ENCODE measurements around the gene EXOSC2. TPM values are rescaled to one million over a fixed set of nuclear protein-coding genes. Genes with fewer than 3 reads are reported as not detected.
A peak's percentile ranks its signal among the peaks of the same experiment; 100 is the strongest.

EXOSC2 gene
- polyA plus RNA-seq = 23.2 TPM

GRCh38 chr9:130693426-130694191 lies at the start of gene EXOSC2:
Gene EXOSC2 (plus strand): TSS chr9:130693780. CDS start chr9:130693792, 12 bp downstream.
- no peaks in the 10 kb centered on the region for H3K36me3 Mint-ChIP-seq

GRCh38 chr9:130651221-130651620 lies 42.4 kb upstream of the EXOSC2 start:
- Mint-ChIP-seq H3K4me1 (no peaks in the 10 kb centered on the region), H3K27me3 (peaks cover 6% of the 10 kb centered on the region), H3K36me3 (peaks cover 3% of the 10 kb centered on the region)

More at GRCh38 chr9:130693426-130694191, at the start of gene EXOSC2:
- peaks cover 2% of the 10 kb centered on the region for H3K27me3 Mint-ChIP-seq
- H3K4me3 Mint-ChIP-seq = peak within 1 kb of the TSS; percentile 94 to 99 (median 96)
- peak within 1 kb of the TSS; percentile 73 to 91 (median 89) for H3K27ac Mint-ChIP-seq
- peaks cover 14 to 28% (median 15%) of the 10 kb centered on the region in 3 donors for H3K4me1 Mint-ChIP-seq
- H3K9me3 Mint-ChIP-seq = peaks cover 0 to 2% (median 0%) of the 10 kb centered on the region in 3 donors

GRCh38 chr9:130651752-130652151 lies 41.8 kb upstream of the EXOSC2 start:
- peaks cover 6% of the 10 kb centered on the region for H3K27me3 Mint-ChIP-seq
- H3K36me3 Mint-ChIP-seq = peaks cover 1% of the 10 kb centered on the region
- H3K4me1 Mint-ChIP-seq = no peaks in the 10 kb centered on the region
- H3K9me3 Mint-ChIP-seq = peaks cover 0 to 4% (median 0%) of the 10 kb centered on the region in 3 donors
- no peak overlapping the region for H3K27ac Mint-ChIP-seq
- no peak overlapping the region for H3K4me3 Mint-ChIP-seq

More at GRCh38 chr9:130651221-130651620, 42.4 kb upstream of the EXOSC2 start:
- Mint-ChIP-seq H3K9me3 (peaks cover 0 to 6% (median 3%) of the 10 kb centered on the region in 3 donors), H3K27ac (no peak overlapping the region), H3K4me3 (no peak overlapping the region)

GRCh38 chr9:130654879-130655278 lies 38.7 kb upstream of the EXOSC2 start:
- peaks cover 0 to 1% (median 0%) of the 10 kb centered on the region in 3 donors for H3K4me1 Mint-ChIP-seq
- no peak overlapping the region for H3K4me3 Mint-ChIP-seq
- H3K36me3 Mint-ChIP-seq = no peaks in the 10 kb centered on the region
- H3K27me3 Mint-ChIP-seq = peaks cover 21% of the 10 kb centered on the region
- H3K27ac Mint-ChIP-seq = no peak overlapping the region
- H3K9me3 Mint-ChIP-seq = peaks cover 0 to 3% (median 0%) of the 10 kb centered on the region in 3 donors

- H3K4me1 Mint-ChIP-seq = peaks cover 0 to 14% (median 5%) of the 10 kb centered on the region in 3 donors
- H3K4me3 Mint-ChIP-seq = peak overlapping the region in 1 of 4 donors; percentile 72
- peaks cover 0 to 4% (median 0%) of the 10 kb centered on the region in 3 donors for H3K9me3 Mint-ChIP-seq
- peaks cover 40% of the 10 kb centered on the region for H3K27me3 Mint-ChIP-seq
- H3K36me3 Mint-ChIP-seq = no peaks in the 10 kb centered on the region
- peak overlapping the region in 2 of 3 donors; percentile 40 to 52 for H3K27ac Mint-ChIP-seq
These were observed 34.5 kb upstream of the EXOSC2 start for GRCh38 chr9:130658893-130659698.

GRCh38 chr9:130659699-130660248 lies 33.8 kb upstream of the EXOSC2 start:
- H3K4me1 Mint-ChIP-seq = peaks cover 0 to 14% (median 5%) of the 10 kb centered on the region in 3 donors
- peak overlapping the region in 1 of 4 donors; percentile 55 for H3K4me3 Mint-ChIP-seq
- peaks cover 0 to 4% (median 0%) of the 10 kb centered on the region in 3 donors for H3K9me3 Mint-ChIP-seq
- no peak overlapping the region for H3K27ac Mint-ChIP-seq
- no peaks in the 10 kb centered on the region for H3K36me3 Mint-ChIP-seq
- peaks cover 44% of the 10 kb centered on the region for H3K27me3 Mint-ChIP-seq

- Mint-ChIP-seq H3K9me3 (peaks cover 0 to 4% (median 0%) of the 10 kb centered on the region in 3 donors), H3K27me3 (peaks cover 46% of the 10 kb centered on the region), H3K4me1 (peaks cover 2 to 14% (median 6%) of the 10 kb centered on the region in 3 donors), H3K27ac (peak overlapping the region in 1 of 3 donors; percentile 53), H3K4me3 (peak overlapping the region in 2 of 4 donors; percentile 70 to 81), H3K36me3 (no peaks in the 10 kb centered on the region)
These were observed 33.3 kb upstream of the EXOSC2 start for GRCh38 chr9:130660326-130660682.

- H3K27ac Mint-ChIP-seq = no peak overlapping the region
- no peaks in the 10 kb centered on the region for H3K36me3 Mint-ChIP-seq
- peaks cover 0 to 4% (median 0%) of the 10 kb centered on the region in 3 donors for H3K9me3 Mint-ChIP-seq
- H3K4me1 Mint-ChIP-seq = peaks cover 6 to 18% (median 9%) of the 10 kb centered on the region in 3 donors
- peak overlapping the region in 2 of 4 donors; percentile 3 to 22 for H3K4me3 Mint-ChIP-seq
- H3K27me3 Mint-ChIP-seq = peaks cover 47% of the 10 kb centered on the region
These were observed 32.7 kb upstream of the EXOSC2 start for GRCh38 chr9:130660683-130661450.

- Mint-ChIP-seq H3K27me3 (peaks cover 52% of the 10 kb centered on the region), H3K4me3 (peak overlapping the region in 3 of 4 donors; percentile 20 to 28 (median 22)), H3K36me3 (no peaks in the 10 kb centered on the region), H3K4me1 (peaks cover 6 to 20% (median 9%) of the 10 kb centered on the region in 3 donors), H3K27ac (peak overlapping the region in 1 of 3 donors; percentile 35), H3K9me3 (peaks cover 0 to 4% (median 0%) of the 10 kb centered on the region in 3 donors)
These were observed 32.0 kb upstream of the EXOSC2 start for GRCh38 chr9:130661451-130662098.

GRCh38 chr9:130662099-130662969 lies 31.2 kb upstream of the EXOSC2 start:
- peak overlapping the region in 1 of 3 donors; percentile 35 for H3K27ac Mint-ChIP-seq
- peaks cover 54% of the 10 kb centered on the region for H3K27me3 Mint-ChIP-seq
- H3K4me1 Mint-ChIP-seq = peaks cover 6 to 20% (median 9%) of the 10 kb centered on the region in 3 donors
- H3K9me3 Mint-ChIP-seq = peaks cover 0 to 4% (median 0%) of the 10 kb centered on the region in 3 donors
- peak overlapping the region in 3 of 4 donors; percentile 17 to 49 (median 39) for H3K4me3 Mint-ChIP-seq
- H3K36me3 Mint-ChIP-seq = no peaks in the 10 kb centered on the region

- H3K36me3 Mint-ChIP-seq = no peaks in the 10 kb centered on the region
- H3K27ac Mint-ChIP-seq = peak overlapping the region in 1 of 3 donors; percentile 47
- peaks cover 6 to 20% (median 9%) of the 10 kb centered on the region in 3 donors for H3K4me1 Mint-ChIP-seq
- H3K4me3 Mint-ChIP-seq = peak overlapping the region; percentile 27 to 49 (median 36)
- H3K9me3 Mint-ChIP-seq = peaks cover 0 to 4% (median 0%) of the 10 kb centered on the region in 3 donors
- peaks cover 52% of the 10 kb centered on the region for H3K27me3 Mint-ChIP-seq
These were observed 30.7 kb upstream of the EXOSC2 start for GRCh38 chr9:130662970-130663257.

- peak overlapping the region in 1 of 3 donors; percentile 18 for H3K27ac Mint-ChIP-seq
- peak overlapping the region in 3 of 4 donors; percentile 8 to 87 (median 49) for H3K4me3 Mint-ChIP-seq
- no peaks in the 10 kb centered on the region for H3K36me3 Mint-ChIP-seq
- H3K27me3 Mint-ChIP-seq = peaks cover 53% of the 10 kb centered on the region
- H3K4me1 Mint-ChIP-seq = peaks cover 6 to 20% (median 9%) of the 10 kb centered on the region in 3 donors
- peaks cover 0 to 3% (median 0%) of the 10 kb centered on the region in 3 donors for H3K9me3 Mint-ChIP-seq
These were observed 30.2 kb upstream of the EXOSC2 start for GRCh38 chr9:130663258-130663976.

Measured in IgD-negative memory B cell (primary cell).